ENCODE measurements around the gene ZBED1. TPM values are rescaled to one million over a fixed set of nuclear protein-coding genes. Genes with fewer than 3 reads are reported as not detected.
"Not testable (repeated sequence)": the region's sequence is repeated elsewhere in the genome, so short reads cannot be mapped to it uniquely, and the experiment has no call there.

ZBED1 gene
- total and polyA plus RNA-seq, 9 of the 15 experiments (the other 6 are each of a cell fraction or from before 2014, with no cell fraction given), result 0.61 to 27.6 (median 13.9) TPM

DNA sequence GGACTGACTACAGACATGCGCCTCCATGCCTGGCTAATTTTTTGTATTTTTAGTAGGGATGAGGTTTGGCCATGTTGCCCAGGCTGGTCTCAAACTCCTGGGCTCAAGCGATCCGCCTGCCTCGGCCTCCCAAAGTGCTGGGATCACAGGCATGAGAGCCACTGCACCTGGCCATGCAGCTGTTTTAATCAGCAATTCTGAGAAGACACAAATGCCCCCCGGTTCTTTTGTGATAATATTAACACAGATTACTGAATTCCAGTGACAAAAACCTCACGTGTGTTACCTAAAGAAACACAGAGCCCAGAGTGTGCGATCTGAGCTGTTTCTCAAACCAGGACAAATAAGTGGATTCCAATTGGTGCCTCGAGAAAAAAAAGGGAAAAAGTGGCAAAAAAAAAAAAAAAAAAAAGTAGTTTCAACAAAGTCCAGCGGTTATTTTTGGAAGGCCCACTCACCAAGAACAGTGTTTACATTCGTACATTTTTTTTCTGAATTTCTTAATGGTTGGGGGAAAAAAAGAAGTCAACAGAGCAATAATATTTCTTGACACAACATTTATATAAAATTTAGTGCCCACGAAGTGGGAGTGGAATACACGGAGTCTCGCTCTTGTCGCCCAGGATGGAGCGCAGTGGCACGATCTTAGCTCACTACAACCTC, 17.2 kb downstream of the ZBED1 start (continued):
- TF ChIP-seq, protein P1, sequence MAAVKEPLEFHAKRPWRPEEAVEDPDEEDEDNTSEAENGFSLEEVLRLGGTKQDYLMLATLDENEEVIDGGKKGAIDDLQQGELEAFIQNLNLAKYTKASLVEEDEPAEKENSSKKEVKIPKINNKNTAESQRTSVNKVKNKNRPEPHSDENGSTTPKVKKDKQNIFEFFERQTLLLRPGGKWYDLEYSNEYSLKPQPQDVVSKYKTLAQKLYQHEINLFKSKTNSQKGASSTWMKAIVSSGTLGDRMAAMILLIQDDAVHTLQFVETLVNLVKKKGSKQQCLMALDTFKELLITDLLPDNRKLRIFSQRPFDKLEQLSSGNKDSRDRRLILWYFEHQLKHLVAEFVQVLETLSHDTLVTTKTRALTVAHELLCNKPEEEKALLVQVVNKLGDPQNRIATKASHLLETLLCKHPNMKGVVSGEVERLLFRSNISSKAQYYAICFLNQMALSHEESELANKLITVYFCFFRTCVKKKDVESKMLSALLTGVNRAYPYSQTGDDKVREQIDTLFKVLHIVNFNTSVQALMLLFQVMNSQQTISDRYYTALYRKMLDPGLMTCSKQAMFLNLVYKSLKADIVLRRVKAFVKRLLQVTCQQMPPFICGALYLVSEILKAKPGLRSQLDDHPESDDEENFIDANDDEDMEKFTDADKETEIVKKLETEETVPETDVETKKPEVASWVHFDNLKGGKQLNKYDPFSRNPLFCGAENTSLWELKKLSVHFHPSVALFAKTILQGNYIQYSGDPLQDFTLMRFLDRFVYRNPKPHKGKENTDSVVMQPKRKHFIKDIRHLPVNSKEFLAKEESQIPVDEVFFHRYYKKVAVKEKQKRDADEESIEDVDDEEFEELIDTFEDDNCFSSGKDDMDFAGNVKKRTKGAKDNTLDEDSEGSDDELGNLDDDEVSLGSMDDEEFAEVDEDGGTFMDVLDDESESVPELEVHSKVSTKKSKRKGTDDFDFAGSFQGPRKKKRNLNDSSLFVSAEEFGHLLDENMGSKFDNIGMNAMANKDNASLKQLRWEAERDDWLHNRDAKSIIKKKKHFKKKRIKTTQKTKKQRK (IDR thresholded peaks at IDR 0.05; ENCODE audit: borderline replicate concordance, low read depth, low read length), result no peak
- TF ChIP-seq ERF (CRISPR knock-in tag; IDR thresholded peaks at IDR 0.05), result no peak

DNA sequence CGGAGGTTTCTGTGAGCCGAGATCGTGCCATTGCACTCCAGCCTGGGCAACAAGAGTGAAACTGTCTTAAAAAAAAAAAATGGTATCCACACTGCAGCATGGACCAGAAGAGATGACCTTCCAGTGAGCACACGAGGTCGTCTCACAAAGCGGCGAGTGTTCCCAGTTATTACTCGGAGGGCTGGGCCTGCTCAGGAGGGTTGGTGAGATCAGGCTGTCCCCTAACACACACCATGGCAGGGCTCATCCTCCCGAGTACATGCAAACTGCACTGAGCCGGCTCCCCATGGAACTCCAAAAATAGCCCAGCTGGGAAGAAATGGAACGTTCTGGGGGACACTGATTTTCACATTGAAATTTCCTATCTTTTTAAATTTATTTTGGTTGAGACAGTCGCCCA, 19.2 kb downstream of the ZBED1 start:
- ATAC-seq; BruUV-seq (replicated peaks); H3K36me3 ChIP-seq (ENCODE audit: control insufficient read depth, insufficient read depth, low read length); H3K27me3 ChIP-seq (ENCODE audit: control insufficient read depth in 2 of 2, insufficient read depth in 2 of 2, low read length in 2 of 2); H3K27ac ChIP-seq (ENCODE audit: extremely low read depth, low read depth, low read length); H3K4me3 ChIP-seq; H3K4me1 ChIP-seq (replicated peaks in 1 of 2; ENCODE audit: control insufficient read depth in 2 of 2, insufficient read depth in 2 of 2, low read length in 2 of 2); H3K4me2 ChIP-seq (ENCODE audit: insufficient read depth, low read length); POLR2A ChIA-PET; H3K9me3 ChIP-seq (replicated peaks; ENCODE audit: control insufficient read depth, insufficient read depth, low read depth, low read length); H3K9ac ChIP-seq (ENCODE audit: insufficient read depth in 1 of 2, low read depth in 2 of 2, low read length in 2 of 2); DNase-seq (ENCODE audit: extremely low read depth in 1 of 4, low spot score in 3 of 4); H2AFZ ChIP-seq (ENCODE audit: low read depth, low read length); H4K20me1 ChIP-seq (replicated peaks; ENCODE audit: control insufficient read depth, insufficient read depth, low read length); CTCF ChIA-PET (ENCODE audit: low intra/inter-chr PET ratio); in situ Hi-C loops (cut with MboI); FAIRE-seq; intact Hi-C loops (cut with micrococcal nuclease); H3K9me1 ChIP-seq (ENCODE audit: control insufficient read depth, insufficient read depth, low read length): not testable (repeated sequence)
- WGBS (ENCODE audit: insufficient coverage, low coverage, missing lambda C conversion rate), result 73% methylated on average over 9 of the region's 12 CpGs
- peaks cover 11% of the 10 kb centered on the region for H3K79me2 ChIP-seq (ENCODE audit: control insufficient read depth, insufficient read depth, low read length)
